Mesothelial cell of epicardium (in vitro differentiated cells): ENCODE data around the gene RAP1GAP2. TPM values are rescaled to one million over a fixed set of nuclear protein-coding genes. Genes with fewer than 3 reads are reported as not detected.
"Not testable (repeated sequence)": the region's sequence is repeated elsewhere in the genome, so short reads cannot be mapped to it uniquely, and the experiment has no call there.

ENCODE experiments used
- DNase-seq, 2 experiments: peaks; one replicate each; pipeline ENCODE4 v3.0.0; 2021; ENCODE audit warnings: low spot score in 2 of 2; ENCODE audit not compliant: unreplicated experiment in 2 of 2
- H3K27ac Mint-ChIP-seq: 2 replicates; pipeline ENCODE4 v1.8.0; 2021; ENCODE audit warnings: mixed read lengths
- H3K27me3 Mint-ChIP-seq: 2 replicates; pipeline ENCODE4 v1.8.0; 2021; ENCODE audit warnings: low read depth, mixed read lengths
- H3K36me3 Mint-ChIP-seq: 2 replicates; pipeline ENCODE4 v1.8.0; 2021; ENCODE audit warnings: mixed read lengths
- H3K4me1 Mint-ChIP-seq: 2 replicates; pipeline ENCODE4 v1.8.0; 2021; ENCODE audit warnings: mixed read lengths
- H3K4me3 Mint-ChIP-seq: 2 replicates; pipeline ENCODE4 v1.8.0; 2021; ENCODE audit warnings: mild to moderate bottlenecking, moderate library complexity, mixed read lengths
- H3K9me3 Mint-ChIP-seq: 2 replicates; pipeline ENCODE4 v1.8.0; 2021; ENCODE audit warnings: mixed read lengths
- CTCF ChIP-seq: fragments of 200-600 bp; sonication (generic); IDR thresholded peaks from one replicate; pipeline ENCODE4 v1.5.0; 2021; ENCODE audit warnings: antibody characterized with exemption; ENCODE audit not compliant: unreplicated experiment
- total RNA-seq: library from RNA; stranded (reverse); gene quantifications from 3 replicates; pipeline ENCODE4 v1.2.1, GENCODE V29; 2021

The RAP1GAP2 gene
- total RNA-seq, 1 donor from 2014 or later = 7.1 TPM

- Mint-ChIP-seq H3K4me1 (peaks cover 4% of the 10 kb centered on the region), H3K27me3 (peaks cover 28% of the 10 kb centered on the region), H3K27ac (no peak overlapping the region), H3K9me3 (no peaks in the 10 kb centered on the region), H3K4me3 (no peak overlapping the region), H3K36me3 (no peaks in the 10 kb centered on the region)
- no peak for DNase-seq
- no peak for TF ChIP-seq CTCF
Measured at GRCh38 chr17:2782055-2782454, 14.2 kb upstream of the RAP1GAP2 start.

GRCh38 chr17:2783310-2784030, 12.8 kb upstream of the RAP1GAP2 start:
- Mint-ChIP-seq H3K27me3 (peaks cover 16% of the 10 kb centered on the region), H3K36me3 (no peaks in the 10 kb centered on the region), H3K4me3 (no peak overlapping the region), H3K4me1 (peaks cover 3% of the 10 kb centered on the region), H3K9me3 (no peaks in the 10 kb centered on the region), H3K27ac (no peak overlapping the region)
- DNase-seq = no peak
- no peak for TF ChIP-seq CTCF

- H3K36me3 Mint-ChIP-seq = no peaks in the 10 kb centered on the region
- no peak for TF ChIP-seq CTCF
Measured at GRCh38 chr17:2784864-2785263, 11.4 kb upstream of the RAP1GAP2 start.

DNA sequence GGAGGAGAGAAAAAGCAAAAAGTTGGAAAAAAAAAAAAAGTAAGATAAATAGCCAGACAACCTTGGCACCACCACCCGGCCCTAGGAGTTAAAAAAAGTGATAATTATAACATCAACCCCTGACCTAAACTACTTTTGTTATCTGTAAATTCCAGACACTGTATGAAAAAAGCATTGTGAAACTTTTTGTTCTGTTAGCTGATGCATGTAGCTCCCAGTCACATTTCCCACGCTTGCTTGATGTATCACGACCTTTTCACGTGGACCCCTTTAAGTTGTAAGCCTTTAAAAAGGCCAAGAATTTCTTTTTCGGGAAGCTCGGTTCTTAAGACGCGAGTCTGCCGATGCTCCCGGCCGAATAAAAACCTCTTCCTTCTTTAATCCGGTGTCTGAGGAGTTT, 10.9 kb upstream of the RAP1GAP2 start:
- not testable (repeated sequence) for H3K36me3 Mint-ChIP-seq

More at GRCh38 chr17:2784864-2785263, 11.4 kb upstream of the RAP1GAP2 start:
- Mint-ChIP-seq H3K9me3 (no peaks in the 10 kb centered on the region), H3K27me3 (peaks cover 5% of the 10 kb centered on the region), H3K27ac (no peak overlapping the region), H3K4me1 (peaks cover 3% of the 10 kb centered on the region), H3K4me3 (no peak overlapping the region)
- DNase-seq = no peak

DNA sequence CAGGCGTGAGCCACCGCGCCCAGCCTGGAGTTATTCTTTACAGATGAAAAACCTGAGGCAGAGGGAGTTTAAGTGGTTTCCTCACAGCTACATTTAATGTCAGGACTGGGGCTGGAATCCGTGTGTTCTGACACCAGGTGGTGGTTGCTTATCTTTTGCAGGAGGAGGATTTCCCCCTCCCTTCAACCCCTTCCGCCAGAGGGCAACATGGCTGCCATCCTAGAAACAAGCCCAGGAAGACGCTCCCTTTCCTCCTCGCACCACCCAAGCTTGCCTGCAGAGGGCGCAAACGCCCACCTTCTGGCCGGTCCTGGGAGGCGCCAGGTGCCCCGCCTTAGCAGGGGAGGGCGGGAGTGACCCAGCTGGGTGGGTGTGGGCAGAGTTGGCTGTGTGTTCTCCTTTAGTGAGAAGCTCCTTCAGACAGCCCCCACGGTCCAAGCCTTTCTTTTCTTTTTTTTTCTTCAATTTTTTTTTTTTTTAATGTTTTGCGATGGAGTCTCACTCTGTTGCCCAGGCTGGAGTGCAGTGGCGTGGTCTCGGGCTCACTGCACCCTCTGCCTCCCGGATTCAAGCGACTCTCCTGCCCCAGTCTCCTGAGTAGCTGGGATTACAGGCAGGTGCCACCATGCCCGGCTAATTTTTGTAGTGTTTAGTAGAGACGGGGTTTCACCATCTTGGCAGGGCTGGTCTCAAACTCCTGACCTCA, 9.9 kb upstream of the RAP1GAP2 start:
- Mint-ChIP-seq H3K9me3 (no peaks in the 10 kb centered on the region), H3K4me3 (no peak overlapping the region), H3K4me1 (peaks cover 3% of the 10 kb centered on the region), H3K27ac (no peak overlapping the region), H3K27me3 (no peaks in the 10 kb centered on the region), H3K36me3 (no peaks in the 10 kb centered on the region)
- peak; percentile 73 to 93 for DNase-seq
- peak; percentile 67 for TF ChIP-seq CTCF

More for the DNA sequence above, 10.9 kb upstream of the RAP1GAP2 start:
- DNase-seq, H3K27ac Mint-ChIP-seq, H3K4me1 Mint-ChIP-seq, H3K9me3 Mint-ChIP-seq, H3K4me3 Mint-ChIP-seq, H3K27me3 Mint-ChIP-seq: not testable (repeated sequence)

GRCh38 chr17:2789700-2790099, 6.5 kb upstream of the RAP1GAP2 start:
- TF ChIP-seq CTCF = no peak
- no peak overlapping the region for H3K27ac Mint-ChIP-seq
- H3K4me3 Mint-ChIP-seq = no peak overlapping the region
- H3K27me3 Mint-ChIP-seq = no peaks in the 10 kb centered on the region
- no peak for DNase-seq
- H3K36me3 Mint-ChIP-seq = no peaks in the 10 kb centered on the region
- H3K9me3 Mint-ChIP-seq = no peaks in the 10 kb centered on the region
- peaks cover 3% of the 10 kb centered on the region for H3K4me1 Mint-ChIP-seq
